BJ (cell line): Measurements from ENCODE around the gene TTC3. TPM values are rescaled to one million over a fixed set of nuclear protein-coding genes. Genes with fewer than 3 reads are reported as not detected.

ENCODE experiments used
- CTCF ChIA-PET: fragments of 350-600 bp; formaldehyde crosslinking; extraction: SDS; loops from one replicate; lab custom pipeline; 2021; ENCODE audit warnings: antibody characterized with exemption, inconsistent platforms; lab: Yijun Ruan, JAX
- POLR2A ChIA-PET: fragments of 300-600 bp; sonication (Branson Sonifier 250); formaldehyde crosslinking; extraction: SDS; loops from one replicate; lab custom pipeline; 2021; ENCODE audit warnings: antibody characterized with exemption; lab: Charles Lee
- DNase-seq: peaks from one replicate; pipeline ENCODE4 v3.0.0-alpha.2; 2011; ENCODE audit warnings: low read depth
- H3K27me3 ChIP-seq: 2 replicates; pipeline ENCODE4 v1.6.0; 2011; ENCODE audit warnings: low read length; ENCODE audit not compliant: control insufficient read depth, insufficient read depth
- H3K36me3 ChIP-seq: 2 replicates; pipeline ENCODE4 v1.5.1; 2011; ENCODE audit warnings: low read length; ENCODE audit not compliant: control insufficient read depth, insufficient read depth
- H3K4me3 ChIP-seq: 2 replicates; pipeline ENCODE4 v1.5.1; 2011; ENCODE audit warnings: low read depth, mild to moderate bottlenecking, control low read depth, low read length
- polyA plus RNA-seq: library from polyadenylated mRNA; depleted of rRNA; stranded (reverse); fragments of >200 nt; gene quantifications from 2 replicates; pipeline ENCODE4 v1.2.3, GENCODE V29; 2011
- TF ChIP-seq, protein P1 (sequence below): IDR thresholded peaks from 2 replicates; pipeline ENCODE4 v1.5.1; 2011; ENCODE audit warnings: low read depth, mild to moderate bottlenecking, control low read depth, inconsistent platforms, low read length, moderate library complexity; ENCODE audit not compliant: insufficient read depth

Gene TTC3
- polyA plus RNA-seq, 1 experiment: 108 TPM

DNA sequence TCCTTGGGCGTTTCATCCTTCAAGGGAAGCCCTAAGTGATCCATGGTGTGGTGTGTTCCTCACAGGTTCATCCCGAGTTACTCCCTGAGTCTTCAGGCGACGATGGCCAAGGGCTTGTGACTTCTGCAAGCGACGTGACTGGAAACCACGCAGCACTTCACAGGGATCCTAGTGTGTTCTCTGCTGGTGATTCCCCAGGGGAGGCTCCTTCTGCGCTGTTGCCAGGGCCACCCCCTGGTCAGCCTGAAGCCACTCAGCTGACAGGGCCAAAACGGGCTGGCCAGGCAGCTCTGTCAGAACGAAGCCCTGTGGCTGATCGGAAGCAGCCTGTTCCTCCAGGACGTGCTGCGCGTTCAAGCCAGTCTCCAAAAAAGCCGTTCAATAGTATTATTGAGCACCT lies 122.6 kb downstream of the TTC3 start:
- CTCF ChIA-PET: no interaction called here

DNA sequence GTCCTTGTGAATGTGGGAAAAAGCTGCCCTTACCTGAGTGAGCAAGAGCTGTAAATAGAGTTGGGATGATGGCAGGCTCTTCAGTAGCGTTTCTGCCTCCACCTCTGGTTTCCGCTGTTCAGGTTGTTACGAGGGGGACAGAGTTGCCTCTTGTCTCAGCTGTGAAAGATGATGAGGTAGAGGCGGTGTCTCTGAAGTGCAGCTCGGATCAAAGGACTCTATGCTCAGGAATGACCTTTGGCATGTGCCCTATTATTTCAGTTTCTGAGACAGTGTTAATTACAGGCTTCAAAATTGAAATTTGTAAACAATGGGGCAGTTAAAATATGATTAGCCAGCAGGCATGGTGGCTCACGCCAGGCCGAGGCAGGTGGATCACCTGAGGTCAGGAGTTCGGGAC lies 123.8 kb downstream of the TTC3 start:
- Histone ChIP-seq H3K27me3 (no peaks in the 10 kb centered on the region), H3K36me3 (peaks cover 26% of the 10 kb centered on the region), H3K4me3 (no peak overlapping the region)
- ChIA-PET CTCF (no interaction called here), POLR2A (no interaction called here)
- TF ChIP-seq, protein P1, sequence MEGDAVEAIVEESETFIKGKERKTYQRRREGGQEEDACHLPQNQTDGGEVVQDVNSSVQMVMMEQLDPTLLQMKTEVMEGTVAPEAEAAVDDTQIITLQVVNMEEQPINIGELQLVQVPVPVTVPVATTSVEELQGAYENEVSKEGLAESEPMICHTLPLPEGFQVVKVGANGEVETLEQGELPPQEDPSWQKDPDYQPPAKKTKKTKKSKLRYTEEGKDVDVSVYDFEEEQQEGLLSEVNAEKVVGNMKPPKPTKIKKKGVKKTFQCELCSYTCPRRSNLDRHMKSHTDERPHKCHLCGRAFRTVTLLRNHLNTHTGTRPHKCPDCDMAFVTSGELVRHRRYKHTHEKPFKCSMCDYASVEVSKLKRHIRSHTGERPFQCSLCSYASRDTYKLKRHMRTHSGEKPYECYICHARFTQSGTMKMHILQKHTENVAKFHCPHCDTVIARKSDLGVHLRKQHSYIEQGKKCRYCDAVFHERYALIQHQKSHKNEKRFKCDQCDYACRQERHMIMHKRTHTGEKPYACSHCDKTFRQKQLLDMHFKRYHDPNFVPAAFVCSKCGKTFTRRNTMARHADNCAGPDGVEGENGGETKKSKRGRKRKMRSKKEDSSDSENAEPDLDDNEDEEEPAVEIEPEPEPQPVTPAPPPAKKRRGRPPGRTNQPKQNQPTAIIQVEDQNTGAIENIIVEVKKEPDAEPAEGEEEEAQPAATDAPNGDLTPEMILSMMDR: no peak
- no peak for DNase-seq

More for the DNA sequence above, 122.6 kb downstream of the TTC3 start:
- TF ChIP-seq, protein P1: no peak
- no peak overlapping the region for H3K4me3 ChIP-seq
- DNase-seq: no peak
- POLR2A ChIA-PET: no interaction called here
- H3K27me3 ChIP-seq: no peaks in the 10 kb centered on the region
- H3K36me3 ChIP-seq: peaks cover 18% of the 10 kb centered on the region

DNA sequence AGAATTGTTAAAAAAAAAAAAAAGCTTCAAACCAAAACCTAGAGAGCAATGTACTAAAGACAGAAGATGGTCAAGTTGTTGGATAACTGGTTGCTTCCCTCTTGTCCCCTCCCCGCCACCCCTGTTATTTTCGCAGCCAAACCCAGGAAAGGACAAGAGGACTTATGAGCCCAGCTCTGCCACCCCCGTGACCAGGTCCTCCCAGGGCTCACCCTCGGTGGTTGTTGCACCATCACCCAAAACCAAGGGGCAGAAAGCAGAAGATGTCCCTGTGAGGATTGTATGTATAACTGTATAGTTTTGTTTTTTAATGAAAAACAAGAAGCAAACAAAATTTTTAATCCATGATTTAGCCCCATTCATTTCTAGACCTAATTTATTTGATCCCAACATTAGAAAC lies 124.7 kb downstream of the TTC3 start:
- CTCF ChIA-PET: no interaction called here
- no peak for DNase-seq
- TF ChIP-seq, protein P1: no peak
- Histone ChIP-seq H3K36me3 (peaks cover 28% of the 10 kb centered on the region), H3K4me3 (no peak overlapping the region), H3K27me3 (no peaks in the 10 kb centered on the region)
- POLR2A ChIA-PET: interaction anchor here (0.7 kb wide), 1 partner anchor 10 kb away, joined by 5 read pairs; no protein-coding TSS in a partner anchor

DNA sequence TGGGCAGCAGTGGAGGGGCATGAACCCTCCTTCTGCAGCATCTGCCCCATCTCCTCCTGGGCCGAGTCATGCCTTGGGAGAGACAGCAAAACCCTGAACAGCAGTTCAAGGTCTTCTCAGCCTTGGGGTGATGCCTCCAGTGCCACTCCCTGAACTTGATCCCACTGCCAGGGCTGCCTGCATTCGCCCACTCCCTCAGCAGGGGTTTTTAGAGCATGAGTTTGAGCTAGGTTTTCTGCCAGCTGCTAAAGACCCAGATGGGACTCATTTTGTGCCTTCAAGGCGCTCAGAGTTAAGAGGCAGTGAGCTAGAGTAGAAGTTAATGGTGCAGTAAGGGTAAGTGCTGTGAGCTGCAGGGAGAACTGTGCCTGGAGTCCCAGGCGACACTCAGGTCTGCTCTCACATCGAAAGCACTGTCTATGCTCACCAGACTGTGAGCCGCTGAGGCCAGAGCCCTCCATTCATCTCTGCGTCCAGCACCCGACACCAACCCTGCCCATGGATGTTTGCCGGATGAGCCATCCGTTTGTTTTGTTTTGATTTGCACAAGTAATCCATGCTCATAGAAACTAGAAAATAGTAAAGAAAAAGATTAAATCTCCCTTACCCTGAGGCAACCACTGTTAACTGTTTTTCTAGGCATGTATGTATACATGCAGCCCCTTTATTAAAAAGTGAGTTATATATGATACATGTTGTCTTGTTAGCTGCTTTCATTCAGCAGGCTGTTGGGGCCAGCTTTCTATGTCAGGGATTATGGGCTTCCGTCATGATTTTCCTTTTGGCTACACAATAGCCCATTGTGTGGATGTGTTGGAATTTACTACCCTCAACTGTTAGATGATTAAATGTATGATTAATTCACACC lies 126.2 kb downstream of the TTC3 start:
- TF ChIP-seq, protein P1: no peak
- Histone ChIP-seq H3K4me3 (no peak overlapping the region), H3K36me3 (peaks cover 25% of the 10 kb centered on the region), H3K27me3 (no peaks in the 10 kb centered on the region)
- no peak for DNase-seq
- CTCF ChIA-PET: no interaction called here
- POLR2A ChIA-PET: no interaction called here

DNA sequence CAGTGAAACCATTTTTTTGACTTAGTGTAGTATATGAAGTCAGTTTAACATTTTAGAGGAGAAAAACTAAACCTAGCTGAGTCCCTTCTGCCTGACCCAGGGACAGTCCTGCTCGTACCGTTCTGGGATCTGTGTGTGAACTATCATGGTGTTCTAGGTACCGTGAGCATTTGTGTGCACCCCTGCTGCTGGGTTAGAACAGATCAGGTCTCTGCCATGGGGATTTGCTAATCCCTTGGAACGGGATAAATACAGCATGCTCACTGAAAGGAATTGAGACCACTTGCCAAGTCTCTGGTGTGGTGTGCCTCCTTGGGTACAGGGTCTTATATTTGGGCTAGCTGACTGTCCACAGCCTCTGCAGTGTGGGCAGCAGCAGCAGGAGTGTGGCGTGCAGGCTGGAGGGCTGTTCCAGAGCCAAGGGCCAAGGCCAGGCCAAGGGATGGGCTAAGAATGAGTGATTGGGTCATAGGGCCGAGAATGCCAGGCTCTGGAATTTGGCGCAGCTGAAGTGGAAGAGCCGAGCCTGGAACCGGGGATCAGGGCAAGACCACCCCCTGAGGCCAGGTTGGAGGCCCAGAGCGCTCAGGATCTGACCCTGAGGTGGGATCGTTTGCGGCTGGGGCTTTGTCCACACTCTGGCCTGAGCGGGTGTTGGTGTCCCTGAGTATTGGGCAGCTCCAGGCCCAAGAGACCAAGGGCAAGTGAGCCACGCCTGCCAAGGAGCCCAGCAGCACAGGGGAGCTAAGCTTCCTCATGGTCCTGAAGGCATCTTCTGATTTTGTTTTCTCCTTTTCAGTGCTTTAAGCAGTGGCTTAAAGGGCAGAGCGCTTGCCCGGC lies 127.8 kb downstream of the TTC3 start:
- no peak overlapping the region for H3K4me3 ChIP-seq
- H3K27me3 ChIP-seq: no peaks in the 10 kb centered on the region
- peaks cover 20% of the 10 kb centered on the region for H3K36me3 ChIP-seq
- POLR2A ChIA-PET: no interaction called here
- DNase-seq: no peak
- CTCF ChIA-PET: interaction anchor here (0.6 to 3.1 kb wide), 2 partner anchors 20 to 26 kb away, joined by 5 to 6 read pairs; no protein-coding TSS in a partner anchor
- TF ChIP-seq, protein P1: no peak
